RWPE2 (cell line): Measurements from ENCODE around the gene DEK.

ENCODE experiments used
- ATAC-seq: fragments of 200-7000 bp; cut with Tn5 transposase; 3 replicates; pipeline ENCODE4 v1.9.1; 2021; ENCODE audit warnings: low read depth
- DNase-seq: peaks from one replicate; pipeline ENCODE4 v3.0.0-alpha.2; 2020; ENCODE audit warnings: low spot score
- H3K27ac ChIP-seq: fragments of 450-650 bp; 2 replicates; pipeline ENCODE4 v1.5.1; 2017; ENCODE audit warnings: mild to moderate bottlenecking; ENCODE audit not compliant: poor library complexity, severe bottlenecking
- H3K27me3 ChIP-seq: fragments of 250-450 bp; sonication (Bioruptor Pico); 2 replicates; pipeline ENCODE4 v1.5.1; 2021; ENCODE audit warnings: mild to moderate bottlenecking, moderate library complexity; ENCODE audit not compliant: insufficient read depth, poor library complexity, severe bottlenecking
- H3K36me3 ChIP-seq: fragments of 250-450 bp; sonication (Bioruptor Pico); 2 replicates; pipeline ENCODE4 v1.5.1; 2020; ENCODE audit warnings: low read depth, mild to moderate bottlenecking, moderate library complexity
- H3K4me1 ChIP-seq: fragments of 250-450 bp; sonication (Bioruptor Pico); 2 replicates; pipeline ENCODE4 v1.5.1; 2021; ENCODE audit warnings: mild to moderate bottlenecking, moderate library complexity; ENCODE audit not compliant: insufficient read depth, poor library complexity, severe bottlenecking
- H3K4me3 ChIP-seq: fragments of 250-450 bp; sonication (Bioruptor Pico); 2 replicates; pipeline ENCODE4 v1.5.1; 2021; ENCODE audit warnings: mild to moderate bottlenecking, moderate library complexity; ENCODE audit not compliant: severe bottlenecking
- H3K9me3 ChIP-seq: fragments of 250-450 bp; sonication (Bioruptor Pico); 2 replicates; pipeline ENCODE4 v1.5.1; 2021; ENCODE audit warnings: mild to moderate bottlenecking, moderate library complexity; ENCODE audit not compliant: severe bottlenecking
- TF ChIP-seq, protein P1 (sequence below): fragments of 450-650 bp; IDR thresholded peaks from one replicate; pipeline ENCODE4 v1.5.1; 2017; ENCODE audit warnings: mild to moderate bottlenecking, moderate library complexity; ENCODE audit not compliant: poor library complexity, severe bottlenecking

Gene DEK

DNA sequence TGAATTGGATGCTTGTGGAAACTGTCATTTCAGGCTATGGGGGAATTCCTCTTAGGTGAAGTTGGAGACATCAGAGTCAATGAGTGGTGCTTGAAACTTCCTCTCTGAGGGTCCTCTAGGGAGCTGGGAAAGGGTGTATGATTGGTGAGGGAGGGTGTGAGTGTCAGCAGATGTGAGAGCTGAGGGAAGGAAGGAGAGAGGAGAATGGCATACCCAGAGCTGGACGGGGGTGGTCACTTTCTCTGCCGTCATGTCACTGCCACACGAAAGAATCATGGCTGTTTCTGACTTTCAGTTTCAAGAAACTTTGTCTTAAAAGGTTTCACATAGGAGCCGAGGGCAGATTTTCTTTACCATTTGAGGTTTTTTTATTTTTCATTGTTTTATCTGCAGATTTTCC lies 50.3 kb downstream of the DEK start:
- peaks cover 5% of the 10 kb centered on the region for H3K4me1 ChIP-seq
- peaks cover under 1% of the 10 kb centered on the region for H3K36me3 ChIP-seq
- H3K4me3 ChIP-seq = no peak overlapping the region
- ATAC-seq = no peak
- TF ChIP-seq, protein P1, sequence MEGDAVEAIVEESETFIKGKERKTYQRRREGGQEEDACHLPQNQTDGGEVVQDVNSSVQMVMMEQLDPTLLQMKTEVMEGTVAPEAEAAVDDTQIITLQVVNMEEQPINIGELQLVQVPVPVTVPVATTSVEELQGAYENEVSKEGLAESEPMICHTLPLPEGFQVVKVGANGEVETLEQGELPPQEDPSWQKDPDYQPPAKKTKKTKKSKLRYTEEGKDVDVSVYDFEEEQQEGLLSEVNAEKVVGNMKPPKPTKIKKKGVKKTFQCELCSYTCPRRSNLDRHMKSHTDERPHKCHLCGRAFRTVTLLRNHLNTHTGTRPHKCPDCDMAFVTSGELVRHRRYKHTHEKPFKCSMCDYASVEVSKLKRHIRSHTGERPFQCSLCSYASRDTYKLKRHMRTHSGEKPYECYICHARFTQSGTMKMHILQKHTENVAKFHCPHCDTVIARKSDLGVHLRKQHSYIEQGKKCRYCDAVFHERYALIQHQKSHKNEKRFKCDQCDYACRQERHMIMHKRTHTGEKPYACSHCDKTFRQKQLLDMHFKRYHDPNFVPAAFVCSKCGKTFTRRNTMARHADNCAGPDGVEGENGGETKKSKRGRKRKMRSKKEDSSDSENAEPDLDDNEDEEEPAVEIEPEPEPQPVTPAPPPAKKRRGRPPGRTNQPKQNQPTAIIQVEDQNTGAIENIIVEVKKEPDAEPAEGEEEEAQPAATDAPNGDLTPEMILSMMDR = no peak
- H3K27ac ChIP-seq = no peak overlapping the region
- no peaks in the 10 kb centered on the region for H3K9me3 ChIP-seq
- DNase-seq = no peak
- no peaks in the 10 kb centered on the region for H3K27me3 ChIP-seq

DNA sequence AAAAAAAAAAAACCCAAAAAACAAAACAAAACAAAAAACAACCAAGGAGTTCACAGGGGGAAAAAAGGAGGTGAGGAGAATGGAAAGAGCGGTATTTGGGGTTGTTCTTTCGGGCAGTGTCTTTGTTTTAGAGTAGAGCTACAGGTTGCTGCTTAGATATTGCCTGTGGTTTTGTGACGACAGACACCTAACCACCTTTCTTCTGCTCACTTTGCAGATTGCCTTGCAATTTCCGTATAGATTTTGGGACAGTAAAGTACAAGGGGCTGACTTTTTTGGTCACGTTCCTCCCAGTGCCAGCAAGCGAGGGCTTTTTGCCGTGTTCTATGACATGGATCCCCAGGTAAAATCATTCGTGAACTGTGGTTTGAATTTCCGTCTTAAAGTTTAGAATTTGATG lies 50.9 kb downstream of the DEK start:
- no peak overlapping the region for H3K27ac ChIP-seq
- peaks cover 5% of the 10 kb centered on the region for H3K4me1 ChIP-seq
- H3K4me3 ChIP-seq = no peak overlapping the region
- ATAC-seq (no peak), DNase-seq (no peak)
- H3K9me3 ChIP-seq = no peaks in the 10 kb centered on the region
- TF ChIP-seq, protein P1 = no peak
- H3K36me3 ChIP-seq = no peaks in the 10 kb centered on the region; the same call in none of the 2 replicates
- no peaks in the 10 kb centered on the region for H3K27me3 ChIP-seq

DNA sequence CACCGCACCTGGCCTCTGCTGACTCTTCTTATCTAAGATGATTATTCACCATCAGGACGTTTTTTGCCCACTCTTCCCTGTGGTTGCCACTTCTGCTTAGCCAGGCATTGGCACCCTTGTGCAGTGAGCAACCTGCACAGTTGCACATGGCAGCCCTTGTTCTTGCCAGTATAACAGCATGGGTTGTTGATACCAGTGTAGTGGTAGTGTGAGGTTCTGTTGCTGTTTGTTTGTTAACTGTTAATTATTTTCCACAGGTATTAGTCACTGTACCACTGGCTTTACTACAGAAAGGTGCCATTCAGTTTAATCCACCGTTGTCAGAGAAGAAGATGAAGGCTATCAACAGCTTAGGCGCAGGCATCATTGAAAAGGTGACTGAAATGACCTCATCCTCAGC lies 52.1 kb downstream of the DEK start:
- Histone ChIP-seq H3K9me3 (no peaks in the 10 kb centered on the region), H3K27ac (no peak overlapping the region), H3K36me3 (no peaks in the 10 kb centered on the region; the same call in 1 of the 2 replicates), H3K4me3 (no peak overlapping the region), H3K27me3 (no peaks in the 10 kb centered on the region), H3K4me1 (peaks cover 5% of the 10 kb centered on the region)
- TF ChIP-seq, protein P1 = no peak
- no peak for ATAC-seq
- DNase-seq = no peak

DNA sequence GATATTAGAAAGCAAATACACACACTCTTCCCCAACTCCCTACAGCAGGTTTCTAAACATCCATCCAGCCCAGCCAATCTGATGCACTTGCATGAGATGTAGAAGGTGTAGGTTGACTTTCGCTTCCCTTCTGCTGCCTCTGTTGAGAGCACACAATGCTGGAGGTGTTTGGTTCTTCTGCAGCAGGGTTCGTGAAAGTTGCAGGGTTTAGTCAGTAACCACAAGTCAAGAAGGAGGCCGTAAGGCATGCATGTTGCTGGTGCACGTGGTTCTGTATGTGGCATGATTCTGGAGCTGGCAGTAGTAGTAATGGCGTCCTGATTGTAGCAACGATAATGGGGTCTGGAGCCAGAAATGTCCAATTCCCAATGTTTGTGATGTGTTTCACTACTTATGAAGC lies 53.0 kb downstream of the DEK start:
- peaks cover 5% of the 10 kb centered on the region for H3K4me1 ChIP-seq
- H3K36me3 ChIP-seq = no peaks in the 10 kb centered on the region; the same call in 1 of the 2 replicates
- DNase-seq (no peak), ATAC-seq (no peak)
- TF ChIP-seq, protein P1 = no peak
- no peaks in the 10 kb centered on the region for H3K9me3 ChIP-seq
- H3K27me3 ChIP-seq = no peaks in the 10 kb centered on the region
- no peak overlapping the region for H3K4me3 ChIP-seq
- H3K27ac ChIP-seq = no peak overlapping the region

DNA sequence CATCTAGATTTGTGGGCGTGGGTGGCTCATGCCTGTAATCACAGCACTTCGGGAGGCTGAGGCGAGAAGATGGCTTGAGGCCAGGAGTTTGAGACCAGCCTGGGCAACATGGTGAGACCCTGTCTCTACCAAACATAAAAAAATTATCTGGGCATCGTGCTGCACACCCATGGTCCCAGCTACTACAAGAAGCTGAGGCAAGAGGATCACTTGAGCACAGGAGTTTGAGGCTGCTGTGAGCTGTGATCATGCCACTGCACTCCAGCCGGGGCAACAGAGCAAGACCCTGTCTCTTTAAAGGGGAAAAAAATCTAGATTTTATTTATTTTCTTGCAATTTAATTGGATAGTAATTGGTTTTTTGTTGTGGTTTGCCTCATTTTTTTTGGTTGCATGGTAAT lies 53.6 kb downstream of the DEK start:
- H3K36me3 ChIP-seq = no peaks in the 10 kb centered on the region; the same call in none of the 2 replicates
- no peaks in the 10 kb centered on the region for H3K27me3 ChIP-seq
- no peak overlapping the region for H3K27ac ChIP-seq
- no peaks in the 10 kb centered on the region for H3K4me1 ChIP-seq
- DNase-seq = no peak
- TF ChIP-seq, protein P1 = no peak
- no peaks in the 10 kb centered on the region for H3K9me3 ChIP-seq
- no peak for ATAC-seq
- H3K4me3 ChIP-seq = no peak overlapping the region
